GM18517 (cell line): ENCODE data around the gene HTRA2.

Experiments used
- ATAC-seq: cut with Tn5 transposase; IDR thresholded peaks from one replicate; pipeline ENCODE4 v1.9.1; 2021; ENCODE audit warnings: mild to moderate bottlenecking, moderate library complexity; ENCODE audit not compliant: unreplicated experiment

The HTRA2 gene

DNA sequence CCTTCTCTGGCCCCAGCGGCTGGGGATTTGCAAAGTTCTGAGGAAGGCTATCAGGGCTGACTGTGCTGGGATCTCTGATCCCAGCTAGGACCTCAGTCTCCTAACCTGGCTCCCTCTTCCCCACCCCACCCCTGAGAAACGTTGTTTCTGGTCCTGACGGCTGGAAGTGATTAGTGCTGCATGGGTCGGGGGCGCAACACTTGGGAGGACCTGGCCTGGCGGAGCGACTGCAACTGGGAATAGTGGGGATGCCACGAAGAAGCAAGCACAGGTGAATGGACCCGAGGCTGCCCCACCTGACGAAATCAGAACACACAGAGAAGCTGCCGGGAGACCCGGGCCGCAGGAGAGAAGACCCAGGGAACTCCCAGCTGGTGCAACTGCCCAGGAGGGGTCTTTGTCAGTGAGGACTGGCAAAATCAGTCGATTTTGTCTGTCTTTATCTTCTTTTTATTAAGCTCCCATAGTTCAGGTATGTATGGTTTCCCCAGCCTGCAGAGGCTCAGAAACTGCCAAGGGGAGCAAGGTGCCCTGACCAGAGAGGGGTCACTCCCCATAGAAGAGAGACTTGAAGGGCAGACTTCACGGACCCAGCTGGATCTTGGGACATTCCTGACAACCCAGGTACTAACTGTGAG, 29.7 kb upstream of the HTRA2 start:
- no peak for ATAC-seq

DNA sequence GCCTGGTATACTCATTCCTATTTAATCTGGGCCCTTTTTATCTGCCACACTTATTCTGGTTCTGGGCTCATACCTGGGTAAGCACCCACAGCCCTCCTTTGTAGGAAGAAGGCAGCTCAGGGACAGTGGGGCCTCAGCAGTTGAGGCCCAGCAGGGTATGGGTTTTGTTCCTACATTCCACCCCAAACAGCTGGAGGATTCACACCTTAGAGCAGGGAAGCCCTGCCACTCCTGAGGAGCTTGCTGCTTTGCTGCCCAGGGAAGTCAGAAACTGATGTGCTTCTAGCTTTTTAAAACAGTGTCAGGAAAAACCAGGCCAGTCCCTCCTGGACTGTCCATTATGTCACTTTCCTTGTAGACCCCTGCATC, 29.2 kb upstream of the HTRA2 start:
- ATAC-seq, result no peak

DNA sequence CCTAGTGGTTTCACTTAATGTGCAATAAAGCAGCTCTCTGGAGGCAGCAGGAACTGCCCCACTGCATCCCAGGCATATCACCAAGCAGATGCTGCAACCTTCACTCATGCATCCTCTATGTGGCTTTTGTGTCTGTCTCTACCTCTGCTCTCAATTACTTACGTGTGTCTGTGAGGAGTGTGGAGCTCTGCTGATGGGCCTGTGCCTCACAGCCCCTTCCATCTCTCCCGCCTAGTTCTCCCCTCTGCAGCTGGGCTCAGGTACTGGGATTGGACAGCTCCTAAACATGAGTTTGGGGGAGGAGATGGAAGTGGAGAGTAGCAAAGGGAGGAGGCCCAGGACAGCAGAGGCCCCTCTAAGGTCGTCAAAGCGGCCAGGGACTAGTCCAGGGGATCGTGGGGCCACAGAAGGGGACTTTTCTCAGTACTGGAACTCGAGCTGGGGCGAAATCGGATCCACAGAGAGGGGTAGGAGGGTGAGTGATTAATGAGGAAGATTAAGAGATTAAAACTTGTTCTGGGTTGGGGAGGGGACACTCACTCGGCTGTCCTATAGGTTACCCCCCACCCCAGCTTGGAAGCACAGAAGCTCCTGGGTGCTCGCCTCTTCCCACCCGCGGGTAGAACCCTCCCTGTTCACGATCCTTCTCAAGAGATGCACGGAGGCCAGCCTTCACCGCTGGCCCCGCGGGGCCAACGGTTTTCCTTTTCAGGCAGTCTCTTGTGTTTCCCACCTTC, 28.2 kb upstream of the HTRA2 start:
- ATAC-seq, result no peak

DNA sequence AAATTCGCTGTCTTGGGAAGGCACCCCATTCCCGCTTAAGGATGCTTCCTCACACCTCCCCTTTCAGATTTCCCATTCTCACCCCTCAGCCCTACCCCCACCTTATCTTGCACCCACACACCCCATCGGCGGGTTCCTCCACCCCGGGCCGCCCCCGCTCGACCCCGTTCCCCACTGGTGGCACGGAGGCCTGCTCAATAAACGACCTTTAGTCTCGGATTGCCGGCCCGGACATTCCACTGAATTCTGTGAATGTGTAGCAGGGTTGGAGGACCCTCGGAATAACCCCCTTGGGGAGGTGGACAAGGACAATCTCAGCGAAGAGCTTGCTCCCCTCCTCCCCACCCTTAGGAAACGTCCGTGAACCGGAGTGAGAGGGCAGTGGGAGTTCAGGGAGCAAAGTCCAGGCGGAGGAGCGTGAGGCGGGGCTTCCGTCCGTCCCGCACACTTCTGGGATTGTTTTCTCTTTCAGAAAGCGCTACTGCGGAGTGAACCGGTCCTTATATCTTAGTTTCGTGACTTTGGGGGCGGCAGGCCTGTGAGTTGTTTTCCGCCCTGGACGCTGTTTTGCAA, 27.5 kb upstream of the HTRA2 start:
- ATAC-seq, result no peak

DNA sequence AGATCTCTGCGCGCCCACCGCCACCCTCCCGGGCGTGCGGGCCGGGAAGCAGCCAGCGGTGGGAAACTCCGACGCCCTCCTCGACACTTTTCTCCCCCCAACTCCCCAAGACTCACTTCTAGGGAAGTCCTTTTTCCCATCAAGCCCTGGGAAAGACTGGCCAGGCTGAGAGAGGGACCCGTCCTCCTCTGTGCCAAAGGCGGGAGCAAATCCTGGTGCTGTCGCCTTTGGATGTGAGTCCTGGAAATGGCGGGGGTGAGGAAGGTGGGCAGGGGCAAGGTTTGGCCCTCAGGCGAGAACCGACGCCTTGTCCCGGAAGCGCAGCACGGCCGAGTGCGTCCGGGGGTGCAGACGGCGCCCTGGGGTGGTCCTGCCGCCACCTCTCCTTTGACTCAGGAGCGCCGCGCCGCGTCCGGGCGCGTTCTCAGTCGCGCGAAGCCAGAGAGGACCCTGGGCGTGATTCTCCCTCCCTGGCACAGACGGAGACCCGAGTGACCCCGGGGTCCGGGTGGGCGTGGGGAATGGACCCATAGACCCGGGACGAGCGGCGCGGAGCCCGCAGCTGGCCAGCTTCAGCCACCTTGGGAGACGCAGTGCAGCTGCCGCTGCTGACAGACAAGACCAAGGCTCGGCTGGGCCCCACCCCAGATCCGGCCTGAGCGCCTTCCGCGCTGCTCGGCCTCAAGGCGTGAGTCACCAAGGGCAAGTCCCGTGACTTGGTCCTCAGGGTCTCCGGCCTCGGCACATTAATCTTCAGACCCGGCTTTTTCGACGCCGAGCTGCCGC, 26.8 kb upstream of the HTRA2 start:
- peak; percentile 35 for ATAC-seq

DNA sequence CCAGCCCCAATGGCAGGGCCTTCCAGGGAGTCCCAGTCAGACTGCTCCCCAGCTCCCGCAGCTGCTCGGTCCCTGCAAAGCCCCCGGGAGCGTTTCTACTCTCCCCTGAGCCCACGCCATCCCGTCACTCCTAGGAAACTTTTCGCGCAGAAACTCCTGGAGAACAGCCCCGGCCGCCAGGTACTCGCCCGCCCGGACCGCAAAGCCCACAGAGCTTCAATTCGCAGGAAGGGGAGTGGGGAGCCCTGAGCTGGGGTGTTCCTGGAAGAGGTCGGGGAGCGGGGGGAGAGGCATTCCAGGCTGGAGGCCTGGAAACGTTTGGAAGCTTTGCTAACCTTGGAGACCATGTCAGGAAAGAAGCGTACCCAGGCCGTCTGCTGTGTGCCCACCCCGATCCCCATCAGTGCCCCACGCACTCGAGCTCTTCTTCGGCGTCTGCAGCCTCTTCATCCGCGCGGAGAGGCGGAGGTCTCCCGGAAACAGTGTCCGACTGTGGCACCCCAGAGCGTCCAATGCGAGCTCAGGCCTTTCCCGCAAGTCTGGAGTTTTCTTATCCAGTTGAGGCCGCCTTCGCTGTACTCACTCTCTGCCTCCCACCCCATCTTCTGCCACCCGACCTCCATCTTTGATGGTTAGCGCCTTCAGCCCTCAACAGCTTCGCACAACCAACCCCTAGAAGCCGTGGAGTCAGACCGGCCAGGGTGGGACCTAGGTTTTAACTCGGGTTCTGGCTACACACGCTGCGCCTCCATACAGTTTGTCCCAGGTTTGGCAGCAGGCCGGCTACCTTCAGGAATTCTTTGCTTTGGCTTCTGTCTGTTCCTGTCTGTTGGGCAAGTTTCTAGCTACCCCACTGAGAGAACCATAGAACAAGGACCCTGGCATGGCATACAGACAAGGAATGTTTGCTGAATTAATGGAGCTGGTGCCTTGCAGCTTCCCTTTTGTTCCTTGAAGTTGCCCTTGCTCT, 25.9 kb upstream of the HTRA2 start:
- ATAC-seq, result no peak

DNA sequence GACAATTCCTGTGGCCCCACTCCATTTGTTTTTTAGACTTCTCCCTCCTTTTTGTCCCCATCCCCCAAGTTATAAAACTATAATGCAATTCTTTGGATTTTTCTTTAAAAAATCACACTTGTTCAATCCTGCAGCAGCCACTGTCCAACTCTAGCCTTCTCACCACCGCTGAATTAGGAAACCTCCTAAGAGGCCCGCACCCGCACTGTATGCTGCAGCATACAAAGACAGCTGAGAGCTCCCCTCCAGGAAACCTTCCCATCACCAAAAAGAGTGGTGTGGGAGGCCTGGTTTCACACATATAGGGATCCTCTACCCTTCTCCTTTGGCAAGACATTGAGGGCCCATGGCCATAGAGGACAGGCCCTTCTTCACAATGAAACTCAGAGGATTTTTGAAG, 25.1 kb upstream of the HTRA2 start:
- ATAC-seq, result no peak

DNA sequence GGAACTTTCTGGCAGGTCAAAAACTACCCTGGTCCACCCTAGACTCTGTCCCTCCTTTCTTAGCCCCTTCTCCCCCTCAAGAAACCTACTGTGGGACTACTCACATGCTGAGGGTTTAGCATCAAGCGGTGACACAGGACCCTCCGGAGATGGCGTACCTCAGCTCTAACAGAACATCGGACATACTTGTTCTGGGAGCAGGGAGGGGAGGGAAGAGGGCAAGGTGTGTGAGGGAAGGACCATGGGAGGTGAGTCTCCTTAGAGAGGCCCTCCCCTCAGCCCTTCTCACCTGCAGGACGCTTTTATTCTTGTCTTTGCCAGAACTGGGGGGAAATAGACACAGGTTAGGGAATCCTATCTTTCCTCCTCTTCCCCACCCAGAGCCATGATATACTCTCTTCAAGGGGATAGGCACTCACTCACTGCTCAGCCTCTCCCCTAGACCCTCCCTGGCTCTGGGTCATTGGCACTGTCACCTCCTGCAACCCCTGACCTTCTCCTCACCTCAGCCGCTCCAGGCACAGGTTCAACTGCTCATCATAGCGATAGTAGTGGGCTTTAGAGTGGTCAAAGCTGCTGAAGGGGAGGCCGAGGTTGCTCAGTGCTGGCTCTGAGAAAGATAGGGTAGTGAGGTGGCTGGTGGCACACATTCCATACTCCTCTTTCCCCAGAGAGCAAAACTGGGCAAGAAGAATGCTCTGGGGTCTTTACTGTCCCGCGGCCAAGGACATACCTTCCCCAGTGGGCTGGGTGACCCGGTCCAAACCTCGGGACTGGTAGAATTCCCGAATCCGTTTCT, 24.1 kb upstream of the HTRA2 start:
- ATAC-seq, result no peak

DNA sequence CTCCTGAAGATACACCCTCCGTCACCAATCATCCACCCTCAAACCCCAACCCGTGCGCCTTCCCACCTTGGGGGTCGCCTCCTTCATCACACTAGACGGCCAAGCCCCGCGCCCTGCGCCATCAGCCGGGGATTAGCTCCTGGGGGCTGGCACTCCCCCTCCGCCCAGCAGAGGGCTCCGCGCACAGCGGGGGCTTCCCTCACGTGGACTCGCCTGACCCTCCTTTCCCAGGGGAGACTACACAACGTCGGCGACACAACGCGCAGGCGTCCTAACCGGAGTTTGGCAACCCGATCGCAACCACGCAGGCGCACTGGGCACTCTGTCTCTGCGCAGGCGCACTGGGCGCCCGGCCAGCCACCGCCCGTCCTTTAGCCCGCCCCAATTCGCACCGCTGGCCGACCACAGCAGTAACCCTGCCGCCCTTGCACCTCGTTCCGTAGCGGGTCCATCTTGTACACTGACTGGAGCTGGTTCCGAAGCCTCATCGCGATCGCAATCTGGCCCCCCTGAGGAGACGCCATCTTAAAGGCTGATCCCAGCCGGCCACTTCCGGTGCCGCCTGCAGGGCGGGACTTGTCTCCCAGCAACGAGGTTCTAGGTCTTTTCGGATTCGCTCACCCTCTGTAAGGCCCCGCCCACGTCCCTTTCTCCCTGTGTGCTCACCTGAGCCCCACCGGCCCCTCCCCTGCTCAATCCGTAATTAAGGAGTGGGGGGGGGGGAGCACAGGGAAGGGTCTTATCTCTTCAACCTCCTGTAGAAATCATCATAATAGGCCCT, 22.4 kb upstream of the HTRA2 start, which contains the start of gene PCGF1:
Gene PCGF1 (minus strand): TSS at position 551 of the 781 bp plus-strand sequence. CDS start 27 bp downstream, at position 524.
- peak; percentile 89 for ATAC-seq

DNA sequence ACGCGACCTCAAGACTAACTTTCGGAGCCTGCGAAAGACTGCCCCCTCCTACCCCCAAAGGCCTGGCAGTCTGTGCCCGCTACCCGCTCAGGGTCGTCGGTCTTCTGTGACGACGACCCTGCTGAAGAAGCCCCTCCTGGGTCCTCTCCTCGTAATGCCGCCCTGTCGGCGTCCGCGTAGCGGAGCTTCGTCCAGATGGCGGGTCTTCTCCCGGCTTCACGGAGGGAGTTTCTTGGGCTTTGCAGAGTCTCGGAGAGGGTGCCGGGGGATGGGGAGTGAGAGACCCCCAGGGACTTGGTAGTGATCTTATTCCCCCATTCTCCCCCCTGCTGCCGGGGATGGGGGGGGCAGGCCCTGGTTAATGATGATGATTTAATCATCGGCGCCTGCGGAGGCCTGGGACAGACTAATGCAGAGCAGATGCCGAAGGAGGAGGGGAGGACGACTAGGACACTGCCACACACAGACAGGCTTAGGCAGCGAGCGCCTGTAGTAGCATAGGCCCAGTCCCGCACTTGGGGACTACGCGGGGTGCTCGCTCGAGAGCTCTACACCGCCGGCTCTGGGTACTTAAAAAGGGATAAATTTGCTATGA, 21.7 kb upstream of the HTRA2 start:
- ATAC-seq, result no peak

DNA sequence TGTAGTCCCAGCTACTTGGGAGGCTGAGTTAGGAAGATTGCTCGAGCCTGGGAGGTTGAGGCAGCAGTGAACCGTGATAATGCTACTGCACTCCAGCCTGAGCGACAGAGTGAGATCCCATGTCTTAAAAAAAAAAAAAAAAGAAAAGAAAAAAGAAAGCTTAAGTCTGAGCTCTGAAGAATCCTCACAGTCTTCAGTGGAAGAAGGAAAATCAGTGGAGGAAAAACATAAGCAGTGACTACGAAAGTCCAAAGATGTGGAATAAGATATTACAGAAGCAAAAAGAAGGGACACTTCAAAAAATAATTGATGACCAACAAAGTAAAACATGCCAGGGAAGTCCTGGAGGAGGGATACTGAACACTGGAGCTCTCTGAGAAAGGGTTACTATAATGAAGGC, 19.5 kb upstream of the HTRA2 start:
- no peak for ATAC-seq

DNA sequence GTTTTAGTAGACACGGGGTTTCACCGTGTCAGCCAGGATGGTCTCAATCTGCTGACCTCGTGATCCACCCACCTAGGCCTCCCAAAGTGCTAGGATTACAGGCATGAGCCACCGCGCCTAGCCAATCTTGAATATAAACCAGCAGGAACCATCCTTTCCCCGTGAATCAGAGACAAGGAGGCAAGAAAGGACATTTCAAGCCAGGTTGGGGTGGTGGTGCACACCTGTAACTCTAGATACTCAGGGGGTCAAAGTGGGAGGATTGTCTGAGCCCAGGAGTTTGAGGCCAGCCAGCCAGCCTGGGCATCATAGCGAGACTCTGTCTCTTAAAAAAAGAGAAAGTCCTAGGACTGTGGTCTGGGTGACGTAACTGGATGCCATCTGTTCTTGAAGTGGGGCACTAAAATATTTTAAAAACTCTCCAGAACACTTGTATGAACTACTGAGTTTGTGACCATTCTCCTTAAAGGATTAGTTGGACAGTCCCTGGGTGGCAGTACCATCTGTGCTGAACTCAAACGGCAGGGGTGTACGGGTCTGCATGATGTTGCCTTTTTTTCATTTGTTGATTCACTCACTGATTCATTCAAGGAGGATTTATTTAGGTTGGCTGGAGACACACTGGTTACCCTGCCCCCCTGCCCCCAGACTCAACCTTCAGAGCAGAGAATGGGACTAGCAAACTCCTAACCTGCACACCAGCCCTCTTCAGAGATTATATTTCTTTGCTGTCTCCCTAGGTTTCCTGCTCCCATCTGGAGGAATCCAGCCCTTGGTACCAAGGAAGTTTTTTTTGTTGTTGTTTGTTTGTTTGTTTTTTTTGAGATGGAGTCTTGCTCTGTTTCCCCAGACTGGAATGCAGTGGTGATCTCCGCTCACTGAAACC, 18.4 kb upstream of the HTRA2 start:
- ATAC-seq, result no peak

DNA sequence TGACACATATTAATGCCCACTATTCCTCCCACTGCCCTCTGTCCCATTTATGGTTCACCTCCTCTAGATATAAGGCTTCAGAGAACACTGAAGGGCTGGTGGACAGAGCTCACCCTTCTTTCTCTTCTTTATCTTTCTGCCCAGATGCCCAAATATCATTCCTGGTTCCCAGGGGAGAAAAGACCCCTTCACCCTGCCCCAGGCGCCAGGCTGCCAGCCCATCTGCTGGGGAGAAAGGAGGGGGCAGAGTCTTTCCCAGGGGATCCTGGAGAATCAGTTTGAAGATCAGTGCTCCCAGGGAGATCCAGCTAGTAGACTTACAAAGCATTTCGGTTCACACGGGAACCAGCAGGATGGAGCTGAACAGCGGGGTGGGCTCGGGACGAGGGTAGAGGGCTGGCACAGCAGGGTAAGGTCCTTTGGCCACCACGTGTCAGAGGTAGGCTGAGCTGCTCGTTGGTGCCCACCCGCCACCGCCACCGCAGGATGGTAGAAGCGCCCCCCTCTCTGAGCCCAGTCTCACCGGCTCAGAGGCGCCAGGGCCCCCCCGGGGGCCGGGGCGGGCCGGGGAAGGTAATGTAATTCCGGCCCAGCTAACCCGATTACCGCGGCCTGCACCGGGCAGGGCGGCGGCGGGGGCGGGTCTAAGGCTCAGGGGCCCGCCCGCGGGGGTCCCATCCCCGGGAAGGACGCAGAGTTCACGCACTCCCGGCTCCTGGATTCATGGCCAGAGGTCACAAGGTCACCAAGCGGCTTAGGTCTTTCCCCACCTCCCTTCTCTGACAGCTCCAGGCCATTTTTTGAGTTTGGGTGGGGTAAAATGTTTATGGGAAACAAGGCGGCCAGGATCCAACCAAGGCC, 16.8 kb upstream of the HTRA2 start:
- ATAC-seq, result no peak

DNA sequence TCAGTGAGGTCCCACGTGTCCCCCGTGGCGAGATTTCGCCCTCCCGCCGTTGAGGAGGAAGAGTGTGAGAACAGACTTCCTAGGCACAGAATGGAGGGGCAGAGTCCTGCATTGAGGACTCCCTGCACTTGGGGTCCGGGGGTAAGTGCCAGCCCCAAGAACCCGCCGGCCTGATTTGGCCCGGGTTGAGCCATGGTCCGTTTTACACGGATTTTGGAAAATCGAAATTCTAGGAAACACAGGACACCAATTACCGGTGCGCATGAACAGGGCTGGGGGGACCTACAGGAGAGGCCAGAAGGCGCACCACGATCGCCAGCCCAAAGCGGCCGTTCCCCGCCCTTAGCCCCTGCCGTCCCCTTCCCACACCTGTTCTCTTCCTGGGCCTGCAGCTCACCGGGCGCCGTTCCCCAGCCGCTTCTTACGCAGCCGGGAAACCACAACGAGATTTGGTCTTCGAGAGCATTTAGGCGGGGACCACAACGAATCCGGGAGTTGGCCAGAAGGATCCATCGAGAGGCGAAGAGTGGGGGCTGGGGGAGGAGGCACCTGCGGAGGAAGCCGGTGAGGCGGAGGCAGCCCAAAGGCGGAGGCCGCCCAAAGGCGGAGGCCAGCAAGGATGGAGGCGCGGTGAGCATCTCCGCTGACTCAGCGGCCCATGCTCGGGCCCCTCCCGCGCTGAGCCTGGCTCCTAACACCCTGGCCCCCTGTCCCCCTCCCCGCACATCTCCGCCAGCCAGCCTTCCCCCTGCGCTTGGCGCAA, 15.9 kb upstream of the HTRA2 start:
- no peak for ATAC-seq

DNA sequence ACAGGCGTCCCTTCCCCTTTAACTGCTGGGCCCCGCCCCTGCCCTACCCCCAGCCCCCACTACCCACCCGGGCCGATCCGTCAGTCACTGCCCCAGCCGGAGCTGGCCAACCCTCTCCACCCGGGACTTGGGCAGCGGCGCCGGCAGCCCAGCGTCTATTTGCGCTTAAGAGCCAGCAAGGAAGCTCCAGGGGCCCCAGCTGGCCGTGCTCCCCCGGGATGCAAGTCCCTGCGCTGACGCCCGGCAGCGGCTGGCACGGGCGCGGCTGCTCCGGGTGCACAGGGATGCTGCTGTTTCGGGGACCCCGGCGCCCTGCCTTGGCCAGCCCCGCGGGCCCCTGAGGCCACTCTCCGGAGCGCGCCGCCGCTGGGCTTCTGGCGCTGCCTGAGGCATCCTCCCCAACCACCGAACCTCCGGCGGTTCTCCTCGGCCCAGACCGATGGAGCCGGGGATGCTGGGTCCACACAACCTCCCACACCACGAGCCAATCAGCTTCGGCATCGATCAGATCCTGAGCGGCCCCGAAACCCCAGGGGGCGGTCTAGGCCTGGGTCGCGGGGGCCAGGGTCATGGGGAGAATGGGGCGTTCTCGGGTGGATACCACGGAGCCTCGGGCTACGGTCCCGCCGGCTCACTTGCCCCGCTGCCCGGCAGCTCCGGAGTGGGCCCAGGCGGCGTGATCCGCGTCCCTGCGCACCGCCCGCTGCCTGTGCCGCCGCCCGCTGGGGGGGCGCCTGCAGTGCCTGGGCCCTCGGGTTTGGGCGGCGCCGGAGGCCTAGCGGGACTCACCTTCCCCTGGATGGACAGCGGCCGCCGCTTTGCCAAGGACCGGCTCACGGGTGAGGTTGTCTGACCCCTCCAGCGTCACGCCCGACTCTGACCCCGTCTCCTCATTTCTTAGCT, 15.1 kb upstream of the HTRA2 start, which contains the start of gene TLX2:
Gene TLX2 (plus strand): TSS at position 83 of the 903 bp plus-strand sequence. CDS start 357 bp downstream, at position 440.
- ATAC-seq, result no peak
